Stomach (tissue), 4 donors: ENCODE results near the gene CFLAR.

Source experiments
- CTCF ChIP-seq, 7 experiments: fragments of 450-650 bp in 4 of 7; fragments of 200-600 bp in 3 of 7; sonication (generic) in 3 of 7; IDR thresholded peaks; one replicate each; pipeline ENCODE4 v1.5.1; 2016 to 2019; ENCODE audit warnings: antibody characterized with exemption in 7 of 7, control low read depth in 2 of 7, mild to moderate bottlenecking in 1 of 7
- EP300 ChIP-seq: sonication (generic); formaldehyde crosslinking; IDR thresholded peaks from one replicate; pipeline ENCODE4 v1.6.1; 2017; ENCODE audit warnings: antibody characterized with exemption
- POLR2A ChIP-seq, 4 donors: fragments of 450-650 bp; IDR thresholded peaks; one replicate each; pipeline ENCODE4 v1.6.1; 2016; ENCODE audit warnings: antibody characterized with exemption in 4 of 4, control low read depth in 2 of 4, mild to moderate bottlenecking in 1 of 4, moderate library complexity in 1 of 4

- TF ChIP-seq CTCF (IDR thresholded peaks at IDR 0.05) (no peak), EP300 (no peak), POLR2A (IDR thresholded peaks at IDR 0.05) (no peak)
Measured at GRCh38 chr2:201148434-201148990, 32.5 kb downstream of the CFLAR start.
